AG09319 (cell line): ENCODE measurements around the gene PAX8.
"Not testable (repeated sequence)": the region's sequence is repeated elsewhere in the genome, so short reads cannot be mapped to it uniquely, and the experiment has no call there.

Experiments
- DNase-seq: peaks from one replicate; pipeline ENCODE4 v3.0.0-alpha.2; 2010; ENCODE audit warnings: low read depth; ENCODE audit errors: extremely low read depth
- TF ChIP-seq, protein P1 (sequence below): IDR thresholded peaks from 2 replicates; pipeline ENCODE4 v1.5.1; 2011; ENCODE audit warnings: low read depth, mild to moderate bottlenecking, inconsistent platforms, low read length, moderate library complexity

PAX8 gene

DNA sequence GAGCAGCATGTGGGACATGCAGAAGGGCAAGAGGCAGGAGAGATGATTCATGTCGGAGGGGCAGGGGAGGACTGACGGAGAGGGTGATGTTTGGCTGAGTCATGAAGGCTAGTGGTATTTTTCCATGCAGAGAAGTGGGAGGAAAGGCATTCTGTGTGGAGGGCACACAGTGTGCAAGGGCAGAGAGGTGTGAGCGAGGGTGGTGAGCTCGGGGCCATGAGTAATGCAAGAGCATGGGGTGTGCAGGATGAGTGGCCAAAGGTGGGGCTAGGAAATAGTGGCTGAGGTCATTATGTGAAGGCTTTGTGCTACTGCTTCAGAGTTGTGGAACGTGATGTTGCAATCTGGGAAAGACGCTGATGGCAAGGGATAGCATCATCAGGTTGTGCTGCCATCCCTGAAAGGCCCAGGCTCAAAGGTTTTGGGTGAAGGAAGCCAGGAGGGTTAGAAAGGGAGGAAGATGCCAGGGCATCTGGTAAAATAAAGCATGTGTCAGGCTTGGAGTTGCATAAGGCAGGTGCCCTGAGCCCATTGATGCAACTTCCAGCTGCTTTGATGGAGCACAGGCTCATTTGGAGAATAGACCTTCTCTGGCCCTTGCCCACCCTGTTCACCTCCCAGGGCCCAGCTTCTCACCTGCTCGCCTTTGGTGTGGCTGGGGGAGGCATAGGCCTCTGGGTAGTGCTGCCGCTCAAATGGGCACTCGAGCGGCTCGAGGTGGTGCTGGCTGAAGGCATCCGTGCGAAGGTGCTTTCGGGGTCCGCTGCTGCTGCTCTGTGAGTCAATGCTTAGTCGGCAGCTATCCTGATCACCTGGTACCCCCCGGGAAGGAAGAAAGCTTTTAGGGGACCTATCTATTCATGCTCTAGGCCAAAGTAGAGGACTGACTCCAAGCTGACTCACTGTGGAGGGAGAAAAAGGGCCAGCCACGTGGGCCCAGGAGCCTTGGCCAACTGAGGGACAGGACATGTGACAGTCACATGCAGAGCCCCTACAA is 37.5 kb downstream of the PAX8 start:
- peak; percentile 93 for DNase-seq
- TF ChIP-seq, protein P1, sequence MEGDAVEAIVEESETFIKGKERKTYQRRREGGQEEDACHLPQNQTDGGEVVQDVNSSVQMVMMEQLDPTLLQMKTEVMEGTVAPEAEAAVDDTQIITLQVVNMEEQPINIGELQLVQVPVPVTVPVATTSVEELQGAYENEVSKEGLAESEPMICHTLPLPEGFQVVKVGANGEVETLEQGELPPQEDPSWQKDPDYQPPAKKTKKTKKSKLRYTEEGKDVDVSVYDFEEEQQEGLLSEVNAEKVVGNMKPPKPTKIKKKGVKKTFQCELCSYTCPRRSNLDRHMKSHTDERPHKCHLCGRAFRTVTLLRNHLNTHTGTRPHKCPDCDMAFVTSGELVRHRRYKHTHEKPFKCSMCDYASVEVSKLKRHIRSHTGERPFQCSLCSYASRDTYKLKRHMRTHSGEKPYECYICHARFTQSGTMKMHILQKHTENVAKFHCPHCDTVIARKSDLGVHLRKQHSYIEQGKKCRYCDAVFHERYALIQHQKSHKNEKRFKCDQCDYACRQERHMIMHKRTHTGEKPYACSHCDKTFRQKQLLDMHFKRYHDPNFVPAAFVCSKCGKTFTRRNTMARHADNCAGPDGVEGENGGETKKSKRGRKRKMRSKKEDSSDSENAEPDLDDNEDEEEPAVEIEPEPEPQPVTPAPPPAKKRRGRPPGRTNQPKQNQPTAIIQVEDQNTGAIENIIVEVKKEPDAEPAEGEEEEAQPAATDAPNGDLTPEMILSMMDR: no peak

DNA sequence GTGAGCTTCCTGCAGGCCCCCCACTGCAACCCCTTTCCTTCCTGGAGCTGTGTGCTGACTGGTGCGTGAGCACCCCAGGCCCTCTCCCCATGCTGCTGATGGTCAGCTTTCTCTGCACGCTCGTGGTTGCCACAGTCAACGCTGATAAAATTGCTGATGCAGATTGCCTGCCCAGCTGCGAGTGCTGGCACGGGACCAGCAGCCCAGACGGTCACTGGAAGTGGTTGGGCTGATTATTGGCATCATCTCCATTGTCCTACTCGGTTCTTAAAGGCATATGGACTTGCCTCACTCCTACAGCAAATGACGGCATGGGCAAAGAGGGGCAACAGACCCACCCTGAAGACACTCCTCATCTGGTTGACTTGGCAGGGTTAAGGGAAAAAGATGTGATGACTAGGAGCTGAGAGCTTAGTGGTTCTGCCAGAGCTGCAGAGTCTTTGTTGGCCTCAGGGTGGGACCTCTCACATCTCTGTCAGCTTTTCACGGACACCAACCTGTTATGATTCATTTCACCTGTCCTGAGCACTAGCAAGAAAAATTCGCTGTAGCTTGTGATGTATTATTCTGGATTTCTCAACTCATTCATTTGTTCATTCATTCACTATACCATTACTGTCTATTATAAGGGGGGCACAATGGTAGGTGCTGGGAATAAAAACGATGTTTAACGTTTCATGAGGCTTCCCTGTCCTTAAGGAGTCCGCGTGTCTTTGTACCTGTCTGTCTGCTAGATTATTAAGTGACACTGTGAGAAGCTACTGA is 38.4 kb downstream of the PAX8 start:
- DNase-seq: peak; percentile 90
- TF ChIP-seq, protein P1: no peak

- DNase-seq: no peak
- TF ChIP-seq, protein P1: no peak
Observed at GRCh38 chr2:113238871-113239839, 39.6 kb downstream of the PAX8 start.

- DNase-seq: no peak
- TF ChIP-seq, protein P1: no peak
Observed at GRCh38 chr2:113237604-113238160, 41.0 kb downstream of the PAX8 start.

- no peak for DNase-seq
- TF ChIP-seq, protein P1: no peak
Observed at GRCh38 chr2:113236367-113237159, 42.2 kb downstream of the PAX8 start.

- not testable (repeated sequence) for DNase-seq
Observed at GRCh38 chr2:113235347-113236226, 43.1 kb downstream of the PAX8 start.
